Brain microvascular endothelial cell (primary cell): Measurements from ENCODE around the gene GPR152.

Source experiments
- DNase-seq: peaks from one replicate; pipeline ENCODE4 v3.0.0-alpha.2; 2020
- H3K27ac ChIP-seq: fragments of 250-450 bp; sonication (Bioruptor Pico); 2 replicates; pipeline ENCODE4 v1.5.1; 2020; ENCODE audit warnings: mild to moderate bottlenecking, moderate library complexity
- H3K27me3 ChIP-seq: fragments of 250-450 bp; sonication (Bioruptor Pico); replicated peaks from 2 replicates; pipeline ENCODE4 v1.5.1; 2020; ENCODE audit warnings: mild to moderate bottlenecking
- H3K36me3 ChIP-seq: fragments of 250-450 bp; sonication (Bioruptor Pico); replicated peaks from 2 replicates; pipeline ENCODE4 v1.5.1; 2020; ENCODE audit warnings: mild to moderate bottlenecking
- H3K4me3 ChIP-seq: 2 replicates; pipeline ENCODE4 v1.5.1; 2011; ENCODE audit warnings: low read depth, mild to moderate bottlenecking, control low read depth, low read length, moderate library complexity
- CTCF ChIP-seq: IDR thresholded peaks from 2 replicates; pipeline ENCODE4 v1.5.1; 2011; ENCODE audit warnings: low read depth, mild to moderate bottlenecking, moderate library complexity, low read length, control low read depth, inconsistent platforms; ENCODE audit errors: missing control alignments
- in situ Hi-C: cut with HindIII; loops from 2 replicates; pipeline ENCODE4 v1.10.0; 2017; ENCODE audit warnings: low sequenced_read_pairs, low pct_ligation_motif_present

GPR152 gene

GRCh38 chr11:67498544-67498972 lies 46.0 kb upstream of the GPR152 start:
- no peak for TF ChIP-seq CTCF
- no peak for DNase-seq
- no peaks in the 10 kb centered on the region for H3K27me3 ChIP-seq
- no peak overlapping the region for H3K27ac ChIP-seq
- H3K36me3 ChIP-seq = peaks cover 62% of the 10 kb centered on the region
- no peak overlapping the region for H3K4me3 ChIP-seq
- in situ Hi-C loops = no loop called here

GRCh38 chr11:67497656-67498291 lies 45.2 kb upstream of the GPR152 start:
- TF ChIP-seq CTCF = no peak
- Histone ChIP-seq H3K36me3 (peaks cover 68% of the 10 kb centered on the region), H3K4me3 (no peak overlapping the region), H3K27ac (no peak overlapping the region), H3K27me3 (no peaks in the 10 kb centered on the region)
- in situ Hi-C loops = no loop called here
- DNase-seq = no peak

DNA sequence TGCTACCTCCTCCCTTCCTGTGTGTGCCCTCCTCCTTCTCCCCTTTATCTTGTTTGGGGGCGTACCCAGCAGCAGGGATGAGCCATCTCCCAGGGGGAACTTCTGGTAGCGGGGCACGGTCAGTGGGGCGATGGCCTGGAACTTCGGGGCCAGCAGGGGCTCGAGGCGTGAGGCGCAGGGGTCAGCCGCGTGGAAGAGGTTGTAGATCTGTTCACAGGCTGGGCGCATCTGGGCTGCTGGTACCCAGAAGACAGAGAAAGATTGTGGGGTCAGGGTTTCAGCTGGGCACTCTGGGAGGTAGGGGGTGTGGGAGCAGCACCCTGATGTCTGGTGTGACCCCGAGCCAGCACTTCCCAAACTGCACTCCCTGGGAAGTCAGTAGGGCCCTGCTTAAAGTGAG lies 43.6 kb upstream of the GPR152 start:
- Histone ChIP-seq H3K27me3 (no peaks in the 10 kb centered on the region), H3K36me3 (peaks cover 74% of the 10 kb centered on the region), H3K27ac (no peak overlapping the region), H3K4me3 (no peak overlapping the region)
- no peak for DNase-seq
- no peak for TF ChIP-seq CTCF
- in situ Hi-C loops = no loop called here

GRCh38 chr11:67495234-67496005 lies 42.9 kb upstream of the GPR152 start:
- in situ Hi-C loops = no loop called here
- no peak for TF ChIP-seq CTCF
- H3K4me3 ChIP-seq = no peak overlapping the region
- H3K27me3 ChIP-seq = no peaks in the 10 kb centered on the region
- no peak overlapping the region for H3K27ac ChIP-seq
- peaks cover 73% of the 10 kb centered on the region for H3K36me3 ChIP-seq
- DNase-seq = no peak

GRCh38 chr11:67494371-67495233 lies 42.1 kb upstream of the GPR152 start:
- in situ Hi-C loops = no loop called here
- Histone ChIP-seq H3K4me3 (no peak overlapping the region), H3K36me3 (peaks cover 72% of the 10 kb centered on the region), H3K27ac (no peak overlapping the region), H3K27me3 (no peaks in the 10 kb centered on the region)
- TF ChIP-seq CTCF = no peak
- DNase-seq = no peak
